Breast epithelium (tissue), 3 donors: ENCODE data around the gene PRPF6.

Source experiments
- CTCF ChIP-seq, 3 donors: fragments of 450-650 bp; IDR thresholded peaks; one replicate each; pipeline ENCODE4 v1.5.1; 2016 to 2017; ENCODE audit warnings: antibody characterized with exemption in 3 of 3, mild to moderate bottlenecking in 3 of 3, moderate library complexity in 3 of 3
- POLR2AphosphoS5 ChIP-seq, 3 donors: sonication (generic); formaldehyde crosslinking; IDR thresholded peaks; one replicate each; pipeline ENCODE4 v1.6.1; 2017; ENCODE audit warnings: antibody characterized with exemption in 3 of 3

DNA sequence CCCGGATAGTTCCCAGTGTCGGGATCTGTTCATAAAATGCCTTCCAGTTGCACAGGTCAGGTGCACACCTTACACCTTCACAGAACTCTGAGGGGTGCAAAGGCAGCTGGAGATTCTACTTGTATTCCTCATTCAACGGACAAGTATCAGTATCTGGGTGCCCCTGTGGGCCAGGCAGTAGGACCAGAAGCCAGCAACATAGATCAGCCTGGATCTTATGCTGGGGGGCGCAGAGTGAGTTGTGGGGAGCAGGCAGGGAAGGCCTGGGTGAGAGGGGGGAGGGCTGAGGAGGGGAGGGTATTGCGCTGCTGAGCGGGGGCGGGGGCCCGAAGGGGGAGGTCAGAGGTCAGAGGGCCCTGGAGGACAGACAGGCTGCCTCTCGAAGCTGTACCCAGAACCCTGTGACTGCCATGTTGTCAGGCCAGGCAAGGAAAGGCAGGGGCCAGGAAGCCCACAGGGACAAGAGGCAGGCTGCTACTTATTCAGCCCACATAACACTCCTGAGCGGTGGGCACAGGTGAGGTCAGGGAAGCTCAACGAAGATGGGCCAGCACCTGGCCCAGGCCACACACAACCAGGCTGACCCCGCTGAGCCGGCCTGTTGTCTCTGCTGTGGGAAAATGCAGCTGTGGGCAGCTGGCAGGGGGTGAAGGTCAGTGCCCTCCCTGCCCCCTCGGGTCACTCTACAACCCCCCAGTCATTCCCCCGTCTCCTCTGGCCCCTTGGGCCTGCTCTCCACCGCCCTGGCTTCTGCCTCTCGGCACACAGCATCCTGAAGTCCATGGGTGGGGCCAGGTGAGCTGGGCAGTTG is 100.1 kb downstream of the PRPF6 start:
- TF ChIP-seq POLR2AphosphoS5 (IDR thresholded peaks at IDR 0.05) (no peak), CTCF (IDR thresholded peaks at IDR 0.05) (no peak)
